GM12878 (cell line): ENCODE results near the gene RPL27. TPM values are rescaled to one million over a fixed set of nuclear protein-coding genes. Genes with fewer than 3 reads are reported as not detected.
A peak's percentile ranks its signal among the peaks of the same experiment; 100 is the strongest.

Experiments
- ASH2L ChIP-seq: fragments of 300-600, 200-600 bp; sonication (generic); IDR thresholded peaks from 2 replicates; pipeline ENCODE4 v1.6.1; 2017; ENCODE audit warnings: low read depth, mild to moderate bottlenecking, borderline replicate concordance
- CHD2 ChIP-seq: IDR thresholded peaks from 2 replicates; pipeline ENCODE4 v1.6.1; 2011; ENCODE audit warnings: low read depth, low read length, improper control_type of control experiment, borderline replicate concordance
- EED ChIP-seq: sonication (generic); IDR thresholded peaks from 2 replicates; pipeline ENCODE4 v1.6.1; 2016; ENCODE audit warnings: antibody characterized with exemption, low read depth
- EP300 ChIP-seq, 2 experiments: fragments of 150-350 bp in 1 of 2; IDR thresholded peaks; 2 replicates each; pipeline ENCODE4 v1.6.1; 2011 to 2012; ENCODE audit warnings: low read depth in 2 of 2, low read length in 2 of 2, borderline replicate concordance in 1 of 2, improper control_type of control experiment in 1 of 2, inconsistent platforms in 1 of 2; ENCODE audit not compliant: control insufficient read depth in 1 of 2
- EZH2 ChIP-seq: IDR thresholded peaks from 2 replicates; pipeline ENCODE4 v1.6.1; 2012; ENCODE audit warnings: low read depth, mild to moderate bottlenecking, control low read depth, inconsistent platforms, low read length, borderline replicate concordance; ENCODE audit not compliant: control insufficient read depth
- NBN ChIP-seq: fragments of 450-650 bp; IDR thresholded peaks from 2 replicates; pipeline ENCODE4 v1.6.1; 2016
- POU2F2 ChIP-seq: IDR thresholded peaks from 3 replicates; pipeline ENCODE4 v1.6.1; 2011; ENCODE audit warnings: low read depth, mild to moderate bottlenecking, low read length, borderline replicate concordance
- RFX5 ChIP-seq: IDR thresholded peaks from 2 replicates; pipeline ENCODE4 v1.6.1; 2011; ENCODE audit warnings: low read depth, low read length, improper control_type of control experiment
- SIN3A ChIP-seq: IDR thresholded peaks from 2 replicates; pipeline ENCODE4 v1.6.1; 2012; ENCODE audit warnings: low read depth, low read length, improper control_type of control experiment
- SP1 ChIP-seq: IDR thresholded peaks from one replicate; pipeline ENCODE4 v1.6.1; 2011; ENCODE audit warnings: low read depth, low read length
- SPI1 ChIP-seq: IDR thresholded peaks from 2 replicates; pipeline ENCODE4 v1.6.1; 2011; ENCODE audit warnings: low read depth, mild to moderate bottlenecking, low read length, moderate library complexity, borderline replicate concordance; ENCODE audit not compliant: insufficient read depth
- ZNF217 ChIP-seq: fragments of 450-650 bp; IDR thresholded peaks from 2 replicates; pipeline ENCODE4 v1.6.1; 2017; ENCODE audit warnings: antibody characterized with exemption, mild to moderate bottlenecking
- ZZZ3 ChIP-seq: IDR thresholded peaks from 2 replicates; pipeline ENCODE4 v1.6.1; 2011; ENCODE audit warnings: low read depth; ENCODE audit not compliant: control insufficient read depth, insufficient read length
- polyA plus RNA-seq, 11 experiments: library from polyadenylated mRNA; depleted of rRNA in 4 of 11; unstranded in 6 of 11; stranded (reverse) in 5 of 11; fragments of >200 nt; fragmentation: Nextera tagmentation in 4 of 11; fragmentation: Illumina TruSeq in 1 of 11; extraction: Ambion mirVana in 4 of 11; extraction: Trizol in 1 of 11; gene quantifications; 1 replicate in 1 of 11; 2 replicates in 10 of 11; pipeline versions ENCODE4 v1.2.1 to v1.2.3, GENCODE V29; 2011 to 2016; ENCODE audit warnings: inconsistent platforms in 2 of 11, missing spikeins in 2 of 11, low read depth in 1 of 11
- total RNA-seq, 4 experiments: library from RNA; depleted of rRNA in 3 of 4; stranded (reverse); fragments of >200 nt in 3 of 4; fragmentation: Illumina TruSeq in 1 of 4; extraction: Trizol in 1 of 4; gene quantifications; 2 replicates each; pipeline versions ENCODE4 v1.2.1 to v1.2.3, GENCODE V29; 2013 to 2021
- TF ChIP-seq, protein P1 (sequence below): fragments of 150-350 bp; IDR thresholded peaks from 2 replicates; pipeline ENCODE4 v1.6.1; 2016; ENCODE audit warnings: low read depth, low read length
- TF ChIP-seq, protein P2 (sequence below): fragments of 450-650 bp; formaldehyde crosslinking; IDR thresholded peaks from 2 replicates; pipeline ENCODE4 v1.5.0; 2022; ENCODE audit warnings: mild to moderate bottlenecking, missing genetic modification characterization
- TF ChIP-seq, protein P3 (sequence below): fragments of 450-650 bp; IDR thresholded peaks from 2 replicates; pipeline ENCODE4 v1.6.1; 2018; ENCODE audit warnings: borderline replicate concordance, mild to moderate bottlenecking; ENCODE audit not compliant: partially characterized antibody

RPL27 gene
- total and polyA plus RNA-seq, 10 of the 15 experiments (the other 5 are each of a cell fraction or from before 2014, with no cell fraction given) = 1,748 to 6,934 (median 3,779) TPM

DNA sequence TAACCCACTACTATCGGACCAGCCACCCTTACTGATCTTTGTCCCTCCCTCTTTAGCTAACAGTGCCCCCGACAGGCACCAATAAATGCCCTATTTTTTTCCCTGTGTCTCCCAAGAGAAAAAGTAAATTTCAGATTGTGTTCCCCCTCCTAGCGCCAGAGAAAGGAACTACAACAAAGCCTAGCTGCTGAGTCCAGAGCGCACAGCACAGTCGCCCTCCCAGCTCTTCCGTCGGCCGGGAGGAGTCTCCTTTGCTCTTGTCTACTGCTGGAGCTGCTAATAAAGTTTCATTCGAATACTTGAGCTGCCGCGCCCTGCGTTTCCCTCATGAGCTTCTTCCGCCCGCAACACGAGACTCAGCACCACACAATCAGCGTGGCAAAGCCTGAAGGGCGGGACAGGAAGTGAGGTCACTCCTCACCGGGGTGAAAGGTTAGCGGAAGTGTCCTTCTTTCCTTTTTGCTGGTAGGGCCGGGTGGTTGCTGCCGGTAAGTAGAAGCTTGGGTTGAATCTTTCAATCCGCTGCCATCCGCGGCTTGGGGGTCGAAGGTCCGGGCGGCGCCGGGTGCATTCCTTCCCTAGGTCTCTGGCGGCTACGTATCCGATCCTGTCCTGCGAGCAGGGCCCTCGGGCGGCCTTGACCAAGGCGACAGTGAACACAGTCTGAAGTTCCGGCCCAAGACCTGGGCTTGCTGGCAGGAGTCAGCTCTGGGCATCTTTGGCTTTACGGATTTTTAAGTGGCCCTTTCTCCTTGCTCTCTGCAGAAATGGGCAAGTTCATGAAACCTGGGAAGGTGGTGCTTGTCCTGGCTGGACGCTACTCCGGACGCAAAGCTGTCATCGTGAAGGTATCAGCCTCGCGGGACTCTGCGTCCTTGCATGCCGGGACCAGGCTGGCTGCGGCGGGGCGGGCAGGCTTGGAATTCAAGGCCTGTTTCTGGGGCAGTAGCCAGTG, at the start of gene RPL27 (continued):
- TF ChIP-seq ZZZ3 (peak; percentile 66), NBN (peak; percentile 99), POU2F2 (peak; percentile 93; the same call in 2 of the 3 replicates), RFX5 (peak; percentile 47; the same call in 1 of the 2 replicates), CHD2 (peak; percentile 91), SP1 (peak; percentile 66), EED (peak; percentile 57; the same call in 1 of the 2 replicates), EP300 (IDR thresholded peaks at IDR 0.05; ENCODE audit: borderline replicate concordance in 1 of 2, control insufficient read depth in 1 of 2, low read depth in 2 of 2, low read length in 2 of 2) (peak in 1 of 2 experiments; percentile 73; a peak in 2 of 4 replicates), ZNF217 (no peak), SPI1 (peak; percentile 67; the same call in 1 of the 2 replicates), SIN3A (peak; percentile 96), EZH2 (no peak), ASH2L (0 out of 2 replicates have a peak, but pooled peaks have one; percentile 75)
- TF ChIP-seq, protein P1, sequence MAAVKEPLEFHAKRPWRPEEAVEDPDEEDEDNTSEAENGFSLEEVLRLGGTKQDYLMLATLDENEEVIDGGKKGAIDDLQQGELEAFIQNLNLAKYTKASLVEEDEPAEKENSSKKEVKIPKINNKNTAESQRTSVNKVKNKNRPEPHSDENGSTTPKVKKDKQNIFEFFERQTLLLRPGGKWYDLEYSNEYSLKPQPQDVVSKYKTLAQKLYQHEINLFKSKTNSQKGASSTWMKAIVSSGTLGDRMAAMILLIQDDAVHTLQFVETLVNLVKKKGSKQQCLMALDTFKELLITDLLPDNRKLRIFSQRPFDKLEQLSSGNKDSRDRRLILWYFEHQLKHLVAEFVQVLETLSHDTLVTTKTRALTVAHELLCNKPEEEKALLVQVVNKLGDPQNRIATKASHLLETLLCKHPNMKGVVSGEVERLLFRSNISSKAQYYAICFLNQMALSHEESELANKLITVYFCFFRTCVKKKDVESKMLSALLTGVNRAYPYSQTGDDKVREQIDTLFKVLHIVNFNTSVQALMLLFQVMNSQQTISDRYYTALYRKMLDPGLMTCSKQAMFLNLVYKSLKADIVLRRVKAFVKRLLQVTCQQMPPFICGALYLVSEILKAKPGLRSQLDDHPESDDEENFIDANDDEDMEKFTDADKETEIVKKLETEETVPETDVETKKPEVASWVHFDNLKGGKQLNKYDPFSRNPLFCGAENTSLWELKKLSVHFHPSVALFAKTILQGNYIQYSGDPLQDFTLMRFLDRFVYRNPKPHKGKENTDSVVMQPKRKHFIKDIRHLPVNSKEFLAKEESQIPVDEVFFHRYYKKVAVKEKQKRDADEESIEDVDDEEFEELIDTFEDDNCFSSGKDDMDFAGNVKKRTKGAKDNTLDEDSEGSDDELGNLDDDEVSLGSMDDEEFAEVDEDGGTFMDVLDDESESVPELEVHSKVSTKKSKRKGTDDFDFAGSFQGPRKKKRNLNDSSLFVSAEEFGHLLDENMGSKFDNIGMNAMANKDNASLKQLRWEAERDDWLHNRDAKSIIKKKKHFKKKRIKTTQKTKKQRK = 0 out of 2 replicates have a peak, but pooled peaks have one; percentile 6
- TF ChIP-seq, protein P2, sequence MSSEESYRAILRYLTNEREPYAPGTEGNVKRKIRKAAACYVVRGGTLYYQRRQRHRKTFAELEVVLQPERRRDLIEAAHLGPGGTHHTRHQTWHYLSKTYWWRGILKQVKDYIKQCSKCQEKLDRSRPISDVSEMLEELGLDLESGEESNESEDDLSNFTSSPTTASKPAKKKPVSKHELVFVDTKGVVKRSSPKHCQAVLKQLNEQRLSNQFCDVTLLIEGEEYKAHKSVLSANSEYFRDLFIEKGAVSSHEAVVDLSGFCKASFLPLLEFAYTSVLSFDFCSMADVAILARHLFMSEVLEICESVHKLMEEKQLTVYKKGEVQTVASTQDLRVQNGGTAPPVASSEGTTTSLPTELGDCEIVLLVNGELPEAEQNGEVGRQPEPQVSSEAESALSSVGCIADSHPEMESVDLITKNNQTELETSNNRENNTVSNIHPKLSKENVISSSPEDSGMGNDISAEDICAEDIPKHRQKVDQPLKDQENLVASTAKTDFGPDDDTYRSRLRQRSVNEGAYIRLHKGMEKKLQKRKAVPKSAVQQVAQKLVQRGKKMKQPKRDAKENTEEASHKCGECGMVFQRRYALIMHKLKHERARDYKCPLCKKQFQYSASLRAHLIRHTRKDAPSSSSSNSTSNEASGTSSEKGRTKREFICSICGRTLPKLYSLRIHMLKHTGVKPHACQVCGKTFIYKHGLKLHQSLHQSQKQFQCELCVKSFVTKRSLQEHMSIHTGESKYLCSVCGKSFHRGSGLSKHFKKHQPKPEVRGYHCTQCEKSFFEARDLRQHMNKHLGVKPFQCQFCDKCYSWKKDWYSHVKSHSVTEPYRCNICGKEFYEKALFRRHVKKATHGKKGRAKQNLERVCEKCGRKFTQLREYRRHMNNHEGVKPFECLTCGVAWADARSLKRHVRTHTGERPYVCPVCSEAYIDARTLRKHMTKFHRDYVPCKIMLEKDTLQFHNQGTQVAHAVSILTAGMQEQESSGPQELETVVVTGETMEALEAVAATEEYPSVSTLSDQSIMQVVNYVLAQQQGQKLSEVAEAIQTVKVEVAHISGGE (CRISPR knock-in tag) = no peak
- TF ChIP-seq, protein P3, sequence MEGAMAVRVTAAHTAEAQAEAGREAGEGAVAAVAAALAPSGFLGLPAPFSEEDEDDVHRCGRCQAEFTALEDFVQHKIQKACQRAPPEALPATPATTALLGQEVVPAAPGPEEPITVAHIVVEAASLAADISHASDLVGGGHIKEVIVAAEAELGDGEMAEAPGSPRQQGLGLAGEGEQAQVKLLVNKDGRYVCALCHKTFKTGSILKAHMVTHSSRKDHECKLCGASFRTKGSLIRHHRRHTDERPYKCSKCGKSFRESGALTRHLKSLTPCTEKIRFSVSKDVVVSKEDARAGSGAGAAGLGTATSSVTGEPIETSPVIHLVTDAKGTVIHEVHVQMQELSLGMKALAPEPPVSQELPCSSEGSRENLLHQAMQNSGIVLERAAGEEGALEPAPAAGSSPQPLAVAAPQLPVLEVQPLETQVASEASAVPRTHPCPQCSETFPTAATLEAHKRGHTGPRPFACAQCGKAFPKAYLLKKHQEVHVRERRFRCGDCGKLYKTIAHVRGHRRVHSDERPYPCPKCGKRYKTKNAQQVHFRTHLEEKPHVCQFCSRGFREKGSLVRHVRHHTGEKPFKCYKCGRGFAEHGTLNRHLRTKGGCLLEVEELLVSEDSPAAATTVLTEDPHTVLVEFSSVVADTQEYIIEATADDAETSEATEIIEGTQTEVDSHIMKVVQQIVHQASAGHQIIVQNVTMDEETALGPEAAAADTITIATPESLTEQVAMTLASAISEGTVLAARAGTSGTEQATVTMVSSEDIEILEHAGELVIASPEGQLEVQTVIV = peak; percentile 85
